ENCODE results near the gene SHROOM2.

The SHROOM2 gene

GRCh38 chrX:9864011-9864410, 77.8 kb downstream of the SHROOM2 start:
- DNase-seq (ENCODE audit: low read depth in 2 of 2): no peak

- DNase-seq (ENCODE audit: low read depth in 2 of 2): no peak
Observed at GRCh38 chrX:9865804-9866472, 79.7 kb downstream of the SHROOM2 start.

GRCh38 chrX:9866633-9867032, 80.4 kb downstream of the SHROOM2 start:
- no peak for DNase-seq (ENCODE audit: low read depth in 2 of 2)

- no peak for DNase-seq (ENCODE audit: low read depth in 2 of 2)
Observed at GRCh38 chrX:9867226-9867625, 81.0 kb downstream of the SHROOM2 start.

GRCh38 chrX:9867753-9868152, 81.5 kb downstream of the SHROOM2 start:
- DNase-seq (ENCODE audit: low read depth in 2 of 2): no peak

GRCh38 chrX:9871701-9872268, 85.6 kb downstream of the SHROOM2 start:
- no peak for DNase-seq (ENCODE audit: low read depth in 2 of 2)

GRCh38 chrX:9873360-9873759, 87.1 kb downstream of the SHROOM2 start:
- DNase-seq (ENCODE audit: low read depth in 2 of 2): no peak

GRCh38 chrX:9873952-9874351, 87.7 kb downstream of the SHROOM2 start:
- peak; percentile 12 to 17 for DNase-seq (ENCODE audit: low read depth in 2 of 2)

- no peak for DNase-seq (ENCODE audit: low read depth in 2 of 2)
Observed at GRCh38 chrX:9874483-9874882, 88.3 kb downstream of the SHROOM2 start.

- DNase-seq (ENCODE audit: low read depth in 2 of 2): no peak
Observed at GRCh38 chrX:9875801-9876200, 89.6 kb downstream of the SHROOM2 start.

- DNase-seq (ENCODE audit: low read depth in 2 of 2): no peak
Observed at GRCh38 chrX:9876201-9876600, 90.0 kb downstream of the SHROOM2 start.

- no peak for DNase-seq (ENCODE audit: low read depth in 2 of 2)
Observed at GRCh38 chrX:9878146-9878820, 92.1 kb downstream of the SHROOM2 start.

- no peak for DNase-seq (ENCODE audit: low read depth in 2 of 2)
Observed at GRCh38 chrX:9880237-9880636, 94.0 kb downstream of the SHROOM2 start.

- no peak for DNase-seq (ENCODE audit: low read depth in 2 of 2)
Observed at GRCh38 chrX:9880870-9881269, 94.6 kb downstream of the SHROOM2 start.

GRCh38 chrX:9882669-9883446, 96.6 kb downstream of the SHROOM2 start:
- DNase-seq (ENCODE audit: low read depth in 2 of 2): no peak

- no peak for DNase-seq (ENCODE audit: low read depth in 2 of 2)
Observed at GRCh38 chrX:9884031-9884779, 98.0 kb downstream of the SHROOM2 start.

- DNase-seq (ENCODE audit: low read depth in 2 of 2): peak; percentile 21 to 41
Observed at GRCh38 chrX:9885150-9885549, 98.9 kb downstream of the SHROOM2 start.

- DNase-seq (ENCODE audit: low read depth in 2 of 2): no peak
Observed at GRCh38 chrX:9887659-9888297, 101.5 kb downstream of the SHROOM2 start.

GRCh38 chrX:9888953-9889470, 102.8 kb downstream of the SHROOM2 start:
- DNase-seq (ENCODE audit: low read depth in 2 of 2): no peak

- DNase-seq (ENCODE audit: low read depth in 2 of 2): no peak
Observed at GRCh38 chrX:9890681-9891091, 104.5 kb downstream of the SHROOM2 start.
